ENCODE data around the gene RBM23.
A peak's percentile ranks its signal among the peaks of the same experiment; 100 is the strongest.
"Not testable (repeated sequence)": the region's sequence is repeated elsewhere in the genome, so short reads cannot be mapped to it uniquely, and the experiment has no call there.

Gene RBM23

DNA sequence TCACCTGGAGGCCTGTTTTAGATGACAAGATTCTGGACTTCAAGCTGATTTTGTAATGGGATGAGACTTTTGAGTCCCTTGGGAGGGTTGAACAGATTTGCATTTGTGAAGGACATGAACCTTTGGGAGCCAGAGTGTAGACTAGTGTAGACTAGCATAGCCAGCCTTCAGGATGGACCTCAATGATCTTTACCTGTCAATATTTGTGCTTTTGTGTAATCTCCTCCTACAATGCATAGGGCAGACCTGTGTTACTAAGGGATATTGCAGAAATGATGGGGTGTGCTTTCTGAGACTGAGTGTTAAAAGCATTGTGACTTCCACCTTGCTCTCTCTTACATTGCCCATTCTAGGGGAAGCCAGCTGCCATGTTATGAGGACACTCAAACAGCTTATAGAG lies 57.3 kb downstream of the RBM23 start:
- no peak for DNase-seq

GRCh38 chr14:22860377-22860776 lies 58.6 kb downstream of the RBM23 start:
- not testable (repeated sequence) for DNase-seq

GRCh38 chr14:22856428-22856827 lies 62.5 kb downstream of the RBM23 start:
- DNase-seq: no peak

GRCh38 chr14:22854963-22855724 lies 63.8 kb downstream of the RBM23 start:
- no peak for DNase-seq

- not testable (repeated sequence) for DNase-seq
Observed at GRCh38 chr14:22854296-22854695, 64.7 kb downstream of the RBM23 start.

DNA sequence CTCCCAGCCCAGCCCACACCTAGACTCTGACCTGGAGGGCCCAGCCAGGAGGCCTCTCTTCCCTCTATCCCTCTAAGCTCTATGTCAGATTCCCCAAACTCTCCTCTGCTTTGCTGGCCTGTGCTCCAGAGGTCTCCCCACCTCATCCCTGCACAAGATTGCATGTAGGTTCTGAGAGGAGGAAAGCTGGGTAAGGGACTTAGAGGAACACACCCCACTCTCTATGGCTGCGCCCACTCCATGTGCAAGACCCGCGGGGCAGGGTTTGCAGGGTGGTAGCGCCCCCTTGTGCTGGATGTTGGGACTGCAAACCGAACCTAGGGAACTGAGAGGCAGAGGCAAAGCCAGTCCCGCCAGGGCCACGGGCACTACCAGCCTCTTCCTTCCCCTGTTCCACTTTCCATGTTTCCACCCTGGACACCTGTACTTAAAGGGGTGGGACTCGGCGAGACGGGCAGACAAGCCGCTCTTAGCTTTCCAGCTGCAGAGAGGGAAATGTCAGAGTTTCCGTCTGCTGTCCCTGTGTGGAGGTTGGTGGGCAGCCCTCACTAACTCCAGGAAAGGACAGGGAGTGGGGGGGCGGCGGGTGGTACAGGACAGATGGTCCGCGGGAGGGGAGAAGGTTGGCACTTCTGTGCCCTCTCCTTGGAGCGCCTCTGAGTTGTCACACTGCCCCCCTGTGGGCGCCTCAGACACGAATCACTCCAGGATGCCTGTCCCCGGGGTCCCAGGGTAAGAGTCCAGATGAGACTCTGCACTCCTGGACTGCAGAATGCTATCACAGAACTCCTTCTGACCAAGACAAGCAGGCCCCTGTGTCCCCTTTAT lies 65.8 kb downstream of the RBM23 start:
- peak; percentile 80 to 83 for DNase-seq

GRCh38 chr14:22852599-22852939 lies 66.4 kb downstream of the RBM23 start:
- no peak for DNase-seq

GRCh38 chr14:22852178-22852577 lies 66.8 kb downstream of the RBM23 start:
- not testable (repeated sequence) for DNase-seq

DNA sequence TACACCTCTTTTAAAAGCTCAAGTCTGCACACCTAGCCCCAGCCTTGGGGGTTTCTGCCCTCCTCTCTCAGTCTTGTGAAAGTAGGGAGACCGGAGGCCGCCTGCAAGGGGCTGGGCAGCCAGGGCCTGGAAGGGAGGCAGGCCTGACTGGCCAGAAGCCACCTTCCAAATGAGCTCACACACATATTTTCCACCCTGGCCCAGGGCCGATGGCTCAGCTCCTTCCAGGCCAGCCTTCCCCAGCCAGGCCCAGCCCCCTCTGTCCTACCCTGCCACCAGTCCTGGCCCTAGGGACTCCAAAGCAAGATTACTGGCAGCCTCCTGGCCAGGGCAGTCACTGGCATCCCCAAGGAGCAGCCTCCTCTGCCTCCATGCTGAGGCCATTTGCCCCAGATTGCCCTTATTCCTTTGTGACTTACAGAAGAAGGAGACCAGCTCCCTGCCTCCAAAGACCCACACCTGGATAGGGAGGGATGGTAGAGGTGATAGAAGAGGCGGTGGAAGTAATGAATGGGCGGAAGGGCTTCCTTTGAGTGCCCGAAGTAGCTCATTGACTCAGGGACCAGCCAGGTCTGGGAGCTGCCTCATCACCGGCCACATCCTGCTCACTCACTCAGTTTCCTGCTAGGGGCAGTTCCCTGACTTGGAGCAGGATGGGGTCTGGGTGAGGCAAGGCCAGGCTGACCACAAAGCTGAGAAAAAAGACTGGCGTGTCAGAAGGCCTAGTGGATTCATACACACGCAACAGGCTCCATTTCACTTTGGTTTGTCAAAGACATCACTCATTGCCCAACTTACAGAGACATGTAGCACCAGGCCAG lies 67.8 kb downstream of the RBM23 start:
- DNase-seq: peak; percentile 22 to 28

DNA sequence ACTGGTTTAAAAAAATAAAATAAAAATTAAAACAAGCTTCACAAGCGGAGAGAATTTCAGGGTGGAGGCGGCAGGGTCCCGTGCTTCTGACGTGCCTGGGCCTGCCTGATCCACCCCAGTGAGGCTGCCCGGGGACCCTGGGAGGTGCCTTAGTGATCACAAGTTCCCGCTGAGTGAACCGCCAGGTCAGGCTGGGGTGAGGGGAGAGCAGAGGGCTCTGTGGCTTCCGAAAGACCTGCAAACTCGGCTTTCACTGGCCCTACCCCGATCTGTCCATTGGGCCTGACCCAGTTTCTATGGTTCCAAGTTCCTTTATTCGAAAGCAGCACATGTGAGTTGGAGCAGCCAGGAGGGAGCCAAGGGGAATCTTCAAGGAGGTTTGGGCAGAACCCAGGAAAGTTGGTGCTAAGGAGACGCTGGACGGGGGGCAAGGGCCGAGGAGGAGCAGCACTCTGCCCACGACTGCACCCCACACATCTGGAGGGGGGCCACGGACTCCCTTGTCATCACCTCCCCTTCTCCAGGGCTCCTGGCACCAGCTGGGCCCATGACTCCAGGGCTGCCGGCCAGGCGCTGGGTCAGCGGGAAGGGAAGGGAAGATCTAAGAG lies 69.6 kb downstream of the RBM23 start:
- no peak for DNase-seq

- DNase-seq: no peak
Observed at GRCh38 chr14:22848351-22849164, 70.4 kb downstream of the RBM23 start.

- DNase-seq: no peak
Observed at GRCh38 chr14:22847661-22848341, 71.1 kb downstream of the RBM23 start.

- DNase-seq: no peak
Observed at GRCh38 chr14:22846811-22847307, 72.1 kb downstream of the RBM23 start.

GRCh38 chr14:22845821-22846625 lies 72.9 kb downstream of the RBM23 start:
- DNase-seq: no peak

GRCh38 chr14:22845103-22845394 lies 73.9 kb downstream of the RBM23 start:
- no peak for DNase-seq

GRCh38 chr14:22844221-22845102 lies 74.5 kb downstream of the RBM23 start:
- no peak for DNase-seq
